ENCODE results near the gene RBMS3.

DNA sequence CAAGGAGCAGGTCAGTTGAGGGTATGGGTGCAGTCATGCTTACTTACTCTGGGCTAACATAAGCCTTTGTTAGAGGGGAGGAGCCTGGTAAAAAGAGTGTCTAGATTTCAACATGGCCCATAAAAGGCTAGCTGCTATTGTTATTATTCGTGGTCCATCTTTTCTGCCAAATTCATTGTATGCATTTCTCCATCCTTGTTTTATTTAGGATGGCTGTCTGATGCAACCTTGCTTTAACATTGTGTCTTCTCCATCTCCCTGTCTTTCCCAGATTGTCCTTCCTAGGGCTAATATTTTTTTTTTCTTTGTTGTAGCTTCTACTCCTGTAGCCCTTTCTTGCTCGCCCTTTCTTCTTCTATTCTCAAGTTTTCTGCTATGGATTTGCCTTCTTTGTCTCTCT is 12.6 kb downstream of the RBMS3 start:
- TF ChIP-seq CTCF (IDR thresholded peaks at IDR 0.05): no peak
- TF ChIP-seq, protein P1, sequence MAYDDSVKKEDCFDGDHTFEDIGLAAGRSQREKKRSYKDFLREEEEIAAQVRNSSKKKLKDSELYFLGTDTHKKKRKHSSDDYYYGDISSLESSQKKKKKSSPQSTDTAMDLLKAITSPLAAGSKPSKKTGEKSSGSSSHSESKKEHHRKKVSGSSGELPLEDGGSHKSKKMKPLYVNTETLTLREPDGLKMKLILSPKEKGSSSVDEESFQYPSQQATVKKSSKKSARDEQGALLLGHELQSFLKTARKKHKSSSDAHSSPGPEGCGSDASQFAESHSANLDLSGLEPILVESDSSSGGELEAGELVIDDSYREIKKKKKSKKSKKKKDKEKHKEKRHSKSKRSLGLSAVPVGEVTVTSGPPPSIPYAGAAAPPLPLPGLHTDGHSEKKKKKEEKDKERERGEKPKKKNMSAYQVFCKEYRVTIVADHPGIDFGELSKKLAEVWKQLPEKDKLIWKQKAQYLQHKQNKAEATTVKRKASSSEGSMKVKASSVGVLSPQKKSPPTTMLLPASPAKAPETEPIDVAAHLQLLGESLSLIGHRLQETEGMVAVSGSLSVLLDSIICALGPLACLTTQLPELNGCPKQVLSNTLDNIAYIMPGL (CRISPR knock-in tag; IDR thresholded peaks at IDR 0.05): no peak
- TF ChIP-seq ZNF317 (CRISPR knock-in tag; IDR thresholded peaks at IDR 0.05; ENCODE audit: borderline replicate concordance, low read depth): no peak
- no peak for TF ChIP-seq ESRRA (CRISPR knock-in tag; IDR thresholded peaks at IDR 0.05; ENCODE audit: borderline replicate concordance)
- no peak for TF ChIP-seq JUN (CRISPR knock-in tag; IDR thresholded peaks at IDR 0.05)
- no peak for TF ChIP-seq SP1 (CRISPR knock-in tag; conservative IDR thresholded peaks at IDR 0.05)
- no peak for TF ChIP-seq USF2 (CRISPR knock-in tag; IDR thresholded peaks at IDR 0.05)
- TF ChIP-seq CBFB (CRISPR knock-in tag; IDR thresholded peaks at IDR 0.05; ENCODE audit: low read depth): no peak

Data from WTC11 (cell line).